Esophagus squamous epithelium (tissue), 5 donors: Measurements from ENCODE around the gene ANTXR1. TPM values are rescaled to one million over a fixed set of nuclear protein-coding genes. Genes with fewer than 3 reads are reported as not detected.

Experiments used
- DNase-seq: peaks from one replicate; lab custom pipeline; 2025; lab: John Stamatoyannopoulos, UW
- H3K27ac ChIP-seq, 4 donors: fragments of 200-600 bp; sonication (generic); one replicate each; pipeline ENCODE4 v1.5.1; 2016 to 2019; ENCODE audit warnings: mild to moderate bottlenecking in 1 of 4
- H3K27me3 ChIP-seq, 4 donors: fragments of 200-600 bp; sonication (generic); 1 replicate in 3 of 4; 2 replicates in 1 of 4; pipeline versions ENCODE4 v1.5.1 to v1.6.0; 2017 to 2021; ENCODE audit warnings: antibody characterized with exemption in 1 of 4
- H3K36me3 ChIP-seq, 3 donors: fragments of 200-600 bp; sonication (generic); one replicate each; pipeline ENCODE4 v1.5.1; 2016 to 2019
- H3K4me1 ChIP-seq, 3 donors: fragments of 200-600 bp; sonication (generic); one replicate each; pipeline ENCODE4 v1.5.1; 2017 to 2019
- H3K4me3 ChIP-seq, 4 donors: fragments of 200-600 bp; sonication (generic); 1 replicate in 3 of 4; 2 replicates in 1 of 4; pipeline ENCODE4 v1.5.1; 2016 to 2019; ENCODE audit warnings: mild to moderate bottlenecking in 2 of 4, moderate library complexity in 1 of 4
- H3K9me3 ChIP-seq, 3 donors: fragments of 200-600 bp; sonication (generic); one replicate each; pipeline ENCODE4 v1.5.1; 2016 to 2019
- POLR2A ChIP-seq, 4 donors: fragments of 450-650 bp; IDR thresholded peaks; one replicate each; pipeline ENCODE4 v1.6.1; 2017; ENCODE audit warnings: antibody characterized with exemption in 4 of 4, mild to moderate bottlenecking in 4 of 4, moderate library complexity in 3 of 4
- WGBS, 2 donors: methylation state at CpG; one replicate each; pipeline ENCODE4 v1.1.5; 2018; 5-methylcytosine and 5-hydroxymethylcytosine counted together
- intact Hi-C: fragments of 100-400 bp; cut with DNase I; formaldehyde crosslinking; loops from one replicate; pipeline ENCODE4 v1.15.0; 2022
- total RNA-seq, 4 donors: library from RNA; depleted of rRNA; stranded (reverse); fragments of >200 nt; gene quantifications; one replicate each; pipeline ENCODE4 v1.1.0, GENCODE V29; 2016
- TF ChIP-seq, protein P1 (sequence below), 6 experiments: fragments of 450-650 bp in 4 of 6; fragments of 200-600 bp in 2 of 6; sonication (generic) in 2 of 6; IDR thresholded peaks; one replicate each; pipeline ENCODE4 v1.5.1; 2016 to 2019; ENCODE audit warnings: antibody characterized with exemption in 6 of 6, mild to moderate bottlenecking in 4 of 6, moderate library complexity in 4 of 6
- donor health status: DM: yes; HTN: yes; CAD: no.

The ANTXR1 gene
- total RNA-seq, 4 donors from 2014 or later: 7.8 to 50.9 (median 17.3) TPM

- no peaks in the 10 kb centered on the region for H3K27me3 ChIP-seq
- no peak overlapping the region for H3K27ac ChIP-seq
- intact Hi-C loops: no loop called here
- no peak for DNase-seq
- WGBS, 2 donors: 78 to 82% methylated on average over 4 of the region's 4 CpGs
- peaks cover 0 to 8% (median under 1%) of the 10 kb centered on the region in 3 donors for H3K4me1 ChIP-seq
- no peak overlapping the region for H3K4me3 ChIP-seq
- H3K36me3 ChIP-seq: peaks cover 0 to 21% (median 0%) of the 10 kb centered on the region in 3 donors
- no peaks in the 10 kb centered on the region for H3K9me3 ChIP-seq
- TF ChIP-seq, protein P1, sequence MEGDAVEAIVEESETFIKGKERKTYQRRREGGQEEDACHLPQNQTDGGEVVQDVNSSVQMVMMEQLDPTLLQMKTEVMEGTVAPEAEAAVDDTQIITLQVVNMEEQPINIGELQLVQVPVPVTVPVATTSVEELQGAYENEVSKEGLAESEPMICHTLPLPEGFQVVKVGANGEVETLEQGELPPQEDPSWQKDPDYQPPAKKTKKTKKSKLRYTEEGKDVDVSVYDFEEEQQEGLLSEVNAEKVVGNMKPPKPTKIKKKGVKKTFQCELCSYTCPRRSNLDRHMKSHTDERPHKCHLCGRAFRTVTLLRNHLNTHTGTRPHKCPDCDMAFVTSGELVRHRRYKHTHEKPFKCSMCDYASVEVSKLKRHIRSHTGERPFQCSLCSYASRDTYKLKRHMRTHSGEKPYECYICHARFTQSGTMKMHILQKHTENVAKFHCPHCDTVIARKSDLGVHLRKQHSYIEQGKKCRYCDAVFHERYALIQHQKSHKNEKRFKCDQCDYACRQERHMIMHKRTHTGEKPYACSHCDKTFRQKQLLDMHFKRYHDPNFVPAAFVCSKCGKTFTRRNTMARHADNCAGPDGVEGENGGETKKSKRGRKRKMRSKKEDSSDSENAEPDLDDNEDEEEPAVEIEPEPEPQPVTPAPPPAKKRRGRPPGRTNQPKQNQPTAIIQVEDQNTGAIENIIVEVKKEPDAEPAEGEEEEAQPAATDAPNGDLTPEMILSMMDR (IDR thresholded peaks at IDR 0.05): no peak
- no peak for TF ChIP-seq POLR2A (IDR thresholded peaks at IDR 0.05)
These were observed 235.3 kb downstream of the ANTXR1 start for GRCh38 chr2:69248232-69248631.

- Histone ChIP-seq H3K27ac (peak overlapping the region in 1 of 4 donors; percentile 26), H3K4me1 (peaks cover 0 to 14% (median 7%) of the 10 kb centered on the region in 3 donors), H3K27me3 (peaks cover 0 to 1% (median 0%) of the 10 kb centered on the region in 4 donors), H3K9me3 (no peaks in the 10 kb centered on the region), H3K36me3 (peaks cover 0 to 16% (median 0%) of the 10 kb centered on the region in 3 donors), H3K4me3 (no peak overlapping the region)
- no peak for DNase-seq
- intact Hi-C loops: no loop called here
- WGBS, 2 donors: 67 to 75% methylated on average over 1 of the region's 1 CpG
- TF ChIP-seq, protein P1 (IDR thresholded peaks at IDR 0.05): no peak
- TF ChIP-seq POLR2A (IDR thresholded peaks at IDR 0.05): no peak
These were observed 238.0 kb downstream of the ANTXR1 start for GRCh38 chr2:69250981-69251380.

DNA sequence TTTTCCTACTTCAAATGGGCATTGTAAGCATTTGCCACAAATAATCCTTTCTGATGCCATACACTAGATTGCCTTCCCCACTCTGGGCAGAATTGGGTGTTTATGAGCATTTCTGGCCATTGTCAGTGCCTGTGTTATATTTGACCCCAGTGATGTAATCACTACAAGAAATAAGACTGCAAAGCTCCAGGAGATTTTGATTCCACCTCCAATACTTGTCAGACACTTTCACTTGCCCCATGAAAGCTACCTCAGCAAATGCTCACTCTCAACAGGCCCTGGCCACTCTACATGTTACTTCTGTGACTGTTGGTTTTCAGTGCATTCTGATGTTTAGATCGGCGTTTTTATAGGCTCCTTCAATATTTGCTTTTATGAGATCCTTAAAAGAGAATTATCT, 239.0 kb downstream of the ANTXR1 start:
- Histone ChIP-seq H3K27ac (peak overlapping the region in 2 of 4 donors; percentile 8 to 26), H3K36me3 (peaks cover 0 to 6% (median 0%) of the 10 kb centered on the region in 3 donors), H3K27me3 (peaks cover 0 to 7% (median 0%) of the 10 kb centered on the region in 4 donors), H3K4me3 (no peak overlapping the region), H3K4me1 (peaks cover 0 to 14% (median 7%) of the 10 kb centered on the region in 3 donors), H3K9me3 (no peaks in the 10 kb centered on the region)
- no peak for DNase-seq
- 80 to 88% methylated on average over 2 of the region's 2 CpGs for WGBS, 2 donors
- intact Hi-C loops: no loop called here
- TF ChIP-seq POLR2A (IDR thresholded peaks at IDR 0.05): no peak
- TF ChIP-seq, protein P1 (IDR thresholded peaks at IDR 0.05): no peak

GRCh38 chr2:69253112-69253511, 240.1 kb downstream of the ANTXR1 start:
- Histone ChIP-seq H3K27me3 (peaks cover 0 to 7% (median 0%) of the 10 kb centered on the region in 4 donors), H3K4me1 (peaks cover 0 to 14% (median 7%) of the 10 kb centered on the region in 3 donors), H3K9me3 (no peaks in the 10 kb centered on the region), H3K4me3 (no peak overlapping the region), H3K27ac (peak overlapping the region; percentile 33 to 72 (median 50)), H3K36me3 (no peaks in the 10 kb centered on the region)
- TF ChIP-seq POLR2A (IDR thresholded peaks at IDR 0.05): no peak
- TF ChIP-seq, protein P1 (IDR thresholded peaks at IDR 0.05): no peak
- intact Hi-C loops: no loop called here
- DNase-seq: no peak
- WGBS, 2 donors: 38 to 55% methylated on average over 2 of the region's 2 CpGs

DNA sequence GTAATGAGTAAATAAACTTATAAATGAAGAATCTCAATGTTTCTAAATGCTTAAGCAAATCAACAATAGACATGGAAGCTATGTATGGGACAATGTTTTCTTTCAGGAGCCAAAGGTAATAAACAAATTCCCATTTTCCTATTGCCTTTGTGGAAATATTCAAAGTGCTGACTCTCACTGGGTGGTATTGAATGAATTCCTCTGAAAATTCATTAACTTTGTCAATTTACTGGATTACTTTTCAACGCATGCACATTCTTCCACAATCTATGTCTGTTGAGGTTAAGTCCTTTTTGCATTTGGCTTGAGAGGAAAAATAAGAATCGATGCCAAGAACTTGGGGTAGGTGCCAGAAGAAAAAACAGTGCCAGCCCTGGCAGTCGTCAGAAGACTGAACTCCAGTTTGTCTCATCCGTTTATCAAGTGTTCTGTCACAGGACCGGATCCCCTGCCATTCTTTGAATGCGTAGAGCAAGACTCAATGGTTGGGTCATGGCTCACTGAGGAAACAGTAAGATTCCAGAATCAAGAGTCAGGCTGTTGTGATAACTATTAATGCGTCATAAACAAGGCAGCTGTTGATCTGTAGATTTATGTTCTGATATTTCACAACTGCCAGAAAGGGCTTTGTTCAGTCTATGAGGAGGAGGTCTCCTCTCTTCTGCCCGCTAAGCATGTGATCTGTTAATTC, 240.8 kb downstream of the ANTXR1 start:
- no peak for TF ChIP-seq POLR2A (IDR thresholded peaks at IDR 0.05)
- TF ChIP-seq, protein P1 (IDR thresholded peaks at IDR 0.05): no peak
- Histone ChIP-seq H3K27me3 (peaks cover 0 to 7% (median 0%) of the 10 kb centered on the region in 4 donors), H3K27ac (peak overlapping the region; percentile 33 to 72 (median 50)), H3K9me3 (no peaks in the 10 kb centered on the region), H3K4me3 (no peak overlapping the region), H3K36me3 (no peaks in the 10 kb centered on the region), H3K4me1 (peaks cover 0 to 14% (median 7%) of the 10 kb centered on the region in 3 donors)
- intact Hi-C loops: no loop called here
- no peak for DNase-seq
- WGBS, 2 donors: 28 to 35% methylated on average over 8 of the region's 8 CpGs
